GM18909 (cell line): Measurements from ENCODE around the gene ADRA2A.

Source experiments
- ATAC-seq: cut with Tn5 transposase; IDR thresholded peaks from one replicate; pipeline ENCODE4 v1.9.1; 2021; ENCODE audit warnings: mild to moderate bottlenecking; ENCODE audit not compliant: unreplicated experiment, poor library complexity

ADRA2A gene

DNA sequence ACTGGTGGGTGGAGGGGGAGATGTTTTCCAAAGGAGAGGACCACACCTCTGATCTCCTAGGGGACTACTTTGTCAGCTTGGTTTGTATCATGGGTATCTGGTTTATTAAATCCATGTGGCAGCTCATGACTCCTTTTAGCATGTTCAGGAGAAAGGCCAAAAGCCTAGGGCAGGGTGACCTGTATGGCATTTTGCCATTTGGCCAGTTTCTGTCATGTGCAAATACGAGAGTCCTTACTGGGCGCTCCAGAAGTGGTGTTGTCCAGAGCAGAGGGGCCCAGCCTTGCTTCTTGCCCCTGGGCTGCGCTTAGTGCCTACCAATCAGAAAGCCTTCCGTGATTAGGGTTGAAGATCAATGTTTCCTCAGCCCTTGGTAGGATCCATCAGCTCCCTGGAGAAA lies 31.0 kb downstream of the ADRA2A start:
- no peak for ATAC-seq

DNA sequence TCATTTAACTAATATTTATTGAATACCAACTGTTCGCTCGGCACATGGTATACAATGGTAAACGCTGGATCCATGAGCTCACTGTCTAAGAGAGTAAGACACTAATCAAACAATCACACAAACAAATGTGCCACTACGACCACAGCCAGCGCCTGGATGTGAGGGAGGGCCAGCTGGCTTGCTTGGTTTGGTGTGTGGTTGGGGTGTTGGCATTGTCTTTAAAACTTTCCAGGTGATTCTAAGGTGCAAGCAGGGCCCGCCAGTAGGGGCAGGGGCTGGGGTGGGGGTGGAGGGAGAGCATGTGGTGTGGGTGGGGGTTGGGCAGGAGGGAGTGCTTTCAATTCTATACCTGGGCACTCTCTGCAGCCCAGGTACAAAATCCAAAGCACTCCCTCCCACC lies 31.6 kb downstream of the ADRA2A start:
- no peak for ATAC-seq

DNA sequence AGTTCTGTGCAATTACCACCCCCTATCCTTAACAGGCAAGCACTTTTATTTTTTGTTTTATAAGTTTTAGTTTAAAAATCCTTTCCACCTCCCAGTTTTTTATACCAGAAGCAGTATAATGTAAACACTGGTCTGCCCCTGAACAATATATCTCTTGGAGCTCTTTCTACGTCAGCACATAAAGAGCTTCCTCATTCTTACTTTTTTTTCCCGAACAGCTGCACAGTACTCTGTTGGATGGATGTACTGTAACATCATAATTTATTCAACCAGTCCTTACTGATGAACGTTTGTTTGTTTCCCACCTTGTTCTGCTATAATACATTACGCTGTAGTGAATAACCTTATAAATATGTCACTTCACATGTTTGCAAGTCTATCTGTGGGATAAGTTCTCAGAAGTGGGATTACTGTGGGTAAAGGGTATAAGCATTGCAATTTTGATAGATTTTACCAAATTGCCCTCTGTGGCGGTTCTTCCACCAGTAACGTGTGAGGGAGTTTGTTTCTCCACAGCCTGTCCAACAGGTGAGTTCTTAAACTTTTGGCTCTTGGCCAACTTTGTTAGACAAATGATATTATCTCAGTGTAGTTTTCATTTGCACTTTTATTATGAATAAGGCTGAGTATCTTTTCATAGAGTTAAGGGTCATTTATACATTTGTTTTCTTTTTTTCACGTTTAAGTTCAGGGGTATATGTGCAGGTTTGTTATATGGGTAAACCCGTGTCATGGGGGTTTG lies 32.8 kb downstream of the ADRA2A start:
- ATAC-seq, result no peak

DNA sequence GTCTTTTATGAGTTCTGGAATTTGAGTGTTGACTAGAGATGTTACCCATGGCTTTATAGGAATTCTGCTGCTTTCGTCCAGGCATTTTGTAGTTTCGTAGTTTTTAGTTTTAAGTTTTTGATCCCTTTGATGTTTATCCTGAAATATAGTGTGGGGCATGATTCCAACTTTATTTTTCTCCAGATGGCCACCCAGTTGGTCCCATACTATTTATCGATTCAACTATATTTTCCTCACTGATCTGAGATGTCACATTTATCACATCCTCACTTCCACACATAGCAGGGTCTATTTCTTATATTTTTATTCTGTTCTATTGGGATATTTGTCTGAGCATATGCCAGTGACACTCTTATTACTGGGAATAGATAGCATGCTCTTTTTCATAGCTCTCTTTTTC lies 33.9 kb downstream of the ADRA2A start:
- no peak for ATAC-seq

DNA sequence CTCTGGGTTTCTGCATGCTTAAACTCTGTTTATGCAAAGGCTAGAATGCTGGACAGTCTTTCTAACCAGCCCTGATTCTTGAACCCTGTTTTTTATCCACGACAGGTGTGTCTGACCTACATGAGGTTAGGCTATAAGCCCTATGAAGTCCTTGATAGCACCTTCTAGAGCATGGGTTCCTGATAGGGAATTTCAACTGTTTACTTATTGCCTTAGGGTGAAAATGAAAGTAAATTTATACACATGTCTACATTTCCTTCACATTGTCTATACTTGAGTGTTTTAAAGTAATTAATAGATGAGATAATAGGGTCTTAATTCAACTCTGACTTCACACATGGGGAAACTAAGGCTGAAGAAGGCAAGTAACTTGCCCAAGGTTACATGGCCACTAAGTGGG lies 35.5 kb downstream of the ADRA2A start:
- ATAC-seq, result no peak

DNA sequence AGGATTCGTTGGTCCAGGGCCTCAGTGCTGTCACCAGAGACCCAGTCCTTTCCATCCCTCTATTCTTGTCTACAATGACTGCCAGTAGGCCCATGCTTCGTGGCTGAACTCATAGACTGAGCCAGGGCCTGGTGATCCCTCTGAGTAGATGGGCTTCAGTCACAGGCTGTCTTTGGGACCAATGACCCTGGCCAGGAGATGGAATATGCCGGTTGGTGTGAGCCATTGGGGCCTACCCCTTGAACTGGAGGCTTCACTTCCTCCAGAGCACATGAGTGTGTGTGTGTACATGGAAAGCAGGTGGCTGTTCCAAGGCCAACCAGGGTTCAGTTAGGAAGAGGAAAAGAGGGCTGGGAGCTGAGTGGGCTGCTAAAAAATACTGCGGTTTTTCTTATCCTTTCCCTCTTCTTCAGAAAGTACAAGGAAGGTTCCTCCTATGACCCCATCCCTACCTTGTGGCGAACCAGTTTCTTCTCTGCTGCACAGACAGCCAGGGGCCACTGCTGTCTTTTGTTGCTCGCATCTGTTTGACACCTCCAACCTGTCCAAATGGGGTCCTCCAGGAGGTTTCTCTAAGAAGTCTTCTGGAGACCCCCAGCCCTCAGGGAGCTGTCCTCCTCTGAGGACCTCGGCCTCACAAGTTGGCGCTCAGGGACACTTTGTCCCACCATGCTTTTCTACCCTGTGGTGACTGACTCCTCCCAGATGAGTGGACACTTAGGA lies 36.6 kb downstream of the ADRA2A start:
- ATAC-seq, result no peak

DNA sequence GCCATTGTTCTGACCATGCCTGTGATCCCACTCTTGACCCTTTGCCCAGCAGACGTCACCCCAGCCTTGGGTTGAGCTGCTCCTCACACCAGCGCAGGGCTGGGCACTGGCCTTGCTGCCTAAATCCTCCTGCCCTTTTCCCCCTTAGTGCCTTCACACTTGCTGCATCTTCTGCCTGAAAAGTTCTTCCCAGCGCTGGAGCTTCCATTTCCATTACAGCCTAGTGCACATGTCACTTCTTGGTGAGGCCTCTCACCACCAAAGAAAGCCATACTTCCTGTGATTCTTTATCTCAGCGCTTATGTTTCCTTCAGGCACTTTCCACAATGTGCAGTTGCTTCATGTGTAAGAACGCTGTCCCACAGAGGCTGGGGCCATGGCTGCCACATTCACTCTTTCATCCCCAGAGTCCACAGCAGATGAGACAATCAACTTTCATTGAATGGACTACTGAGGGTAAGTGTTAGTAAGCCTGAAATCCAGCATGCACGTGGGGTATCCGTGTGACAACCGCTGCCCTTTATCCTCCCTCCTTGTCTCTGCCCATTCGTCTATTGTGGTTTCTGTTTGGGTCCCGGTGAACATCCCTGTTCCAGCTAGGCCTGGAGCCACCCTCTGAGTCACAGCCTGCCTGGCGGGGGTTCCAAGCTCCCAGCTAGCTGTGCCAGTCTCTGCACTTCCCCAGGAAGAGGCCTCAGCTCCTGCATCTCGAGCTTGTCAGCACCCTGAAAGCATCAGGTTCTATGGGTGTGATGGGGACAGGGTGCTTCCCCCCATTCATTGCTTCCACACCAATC lies 37.3 kb downstream of the ADRA2A start:
- no peak for ATAC-seq

DNA sequence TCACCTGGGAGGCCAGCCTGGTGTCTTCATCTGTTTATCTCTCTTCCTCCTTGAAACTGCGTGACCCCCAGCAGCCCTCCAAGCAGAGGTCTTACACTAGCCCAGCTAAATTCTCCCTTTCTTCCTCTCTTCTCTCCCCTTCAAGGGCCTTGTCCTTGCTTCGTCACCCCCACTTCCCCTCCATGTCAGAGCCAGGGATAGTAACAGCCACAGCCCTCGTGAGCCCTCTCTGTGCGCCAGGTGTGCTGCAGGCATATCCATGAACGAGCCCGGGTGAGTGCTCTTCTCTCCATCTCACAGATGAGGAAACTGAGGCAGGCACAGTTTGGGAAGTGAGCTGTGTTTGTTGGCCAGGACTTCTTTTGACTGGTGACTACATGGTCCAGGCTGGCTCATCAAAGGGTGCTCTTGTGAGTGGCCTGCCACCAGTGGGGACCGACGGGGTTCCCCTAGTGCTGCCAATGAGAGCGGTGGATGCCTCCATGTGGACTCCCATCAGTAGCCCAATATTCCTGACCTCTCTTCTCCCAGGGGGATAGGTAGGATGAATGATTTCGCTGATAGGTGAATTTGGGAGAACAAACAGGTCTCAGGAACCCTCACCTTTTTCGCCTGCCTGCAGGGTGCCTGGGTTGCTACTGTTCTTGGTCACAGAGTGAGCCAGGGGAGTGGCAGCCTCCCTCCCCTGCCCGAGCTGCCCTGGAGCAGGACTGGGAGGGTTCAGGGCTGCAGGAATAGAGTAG lies 38.1 kb downstream of the ADRA2A start:
- no peak for ATAC-seq

DNA sequence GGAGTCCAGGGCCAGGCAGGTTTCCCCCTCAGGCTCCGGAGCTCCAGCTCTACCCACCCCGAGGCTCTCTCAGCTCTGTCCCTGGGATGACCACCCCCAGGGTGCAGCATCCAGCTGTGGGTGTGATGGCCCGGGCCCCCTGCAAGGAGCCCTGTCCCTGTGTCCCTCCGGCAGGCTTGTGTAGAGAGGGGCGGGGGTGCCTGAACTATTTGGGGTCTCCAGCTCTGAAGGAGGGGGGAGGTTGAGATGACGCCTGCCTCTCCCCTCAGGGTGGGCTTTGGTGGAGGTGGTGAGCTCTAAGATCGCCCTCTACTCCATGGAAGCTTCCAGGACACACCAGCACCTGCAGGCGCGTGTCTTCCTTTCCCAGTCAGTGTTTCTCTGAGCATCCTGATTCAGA lies 39.4 kb downstream of the ADRA2A start:
- no peak for ATAC-seq

DNA sequence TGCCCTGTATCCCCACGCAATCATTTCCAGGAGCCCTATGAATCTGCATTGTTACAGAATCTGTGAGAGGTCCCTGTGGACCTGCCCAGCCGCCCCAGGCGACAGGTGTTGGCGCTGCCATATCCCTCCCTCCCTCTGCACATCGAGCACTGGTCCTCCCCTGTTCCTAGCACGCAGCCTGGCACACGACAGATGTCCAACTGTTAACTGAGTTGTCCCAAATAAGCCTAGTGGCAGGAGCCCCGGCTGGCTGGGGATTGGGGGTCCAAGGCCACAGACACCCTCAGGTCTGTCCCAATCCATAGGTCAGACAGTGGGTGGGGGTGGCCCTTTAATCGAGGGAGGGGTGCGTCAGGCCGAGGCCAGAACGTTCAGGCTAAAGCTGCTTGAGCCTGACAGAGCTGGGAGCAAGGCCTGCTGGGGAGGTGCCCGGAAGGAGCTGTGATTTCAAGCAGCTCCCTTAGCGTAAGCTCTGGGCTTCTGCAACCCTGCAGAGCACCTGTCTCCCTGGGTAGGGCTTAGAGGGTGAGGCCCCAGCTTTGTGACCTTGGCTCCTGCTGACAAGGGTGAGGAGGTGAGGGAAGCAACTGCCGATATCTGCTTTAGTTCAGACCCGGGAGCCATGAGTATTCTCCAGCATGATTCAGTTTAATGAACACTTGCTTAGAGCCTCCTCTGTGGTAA lies 40.1 kb downstream of the ADRA2A start:
- ATAC-seq, result no peak

DNA sequence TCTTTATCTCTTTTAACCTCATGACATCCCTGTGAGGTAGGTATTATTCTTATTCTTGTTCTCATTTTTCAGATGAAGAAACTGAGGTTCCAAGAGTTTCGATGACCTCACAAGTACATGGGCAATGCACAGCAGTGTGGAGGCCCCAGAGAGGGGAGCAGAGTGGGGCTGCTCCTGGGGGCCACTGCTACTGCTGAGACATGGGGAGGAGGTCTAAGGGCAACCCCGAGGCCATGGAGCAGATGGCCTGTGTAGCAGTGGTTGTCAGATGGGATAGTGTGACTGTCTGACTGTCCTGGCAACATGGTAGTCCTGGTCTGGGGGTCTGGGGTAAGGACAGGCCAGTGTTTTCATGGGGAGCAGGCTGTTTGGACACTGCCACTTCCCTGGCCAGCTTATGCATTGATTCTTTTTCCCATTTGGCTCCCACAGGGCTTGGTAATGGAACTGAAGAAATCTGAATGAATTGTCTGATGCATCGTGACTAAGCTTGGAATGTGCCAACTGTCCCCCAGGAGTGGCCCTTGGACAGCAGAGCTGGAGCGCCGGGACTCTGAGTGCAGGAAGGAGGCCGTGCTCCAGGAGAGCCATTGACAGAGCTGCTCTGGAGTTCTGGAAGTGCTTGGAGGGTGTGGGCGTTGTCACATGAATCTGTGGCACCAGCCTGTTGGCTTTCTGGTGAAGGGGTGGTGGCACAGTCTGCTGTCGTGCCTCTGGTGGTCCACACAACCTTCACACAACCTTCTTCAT lies 40.9 kb downstream of the ADRA2A start:
- ATAC-seq, result no peak

DNA sequence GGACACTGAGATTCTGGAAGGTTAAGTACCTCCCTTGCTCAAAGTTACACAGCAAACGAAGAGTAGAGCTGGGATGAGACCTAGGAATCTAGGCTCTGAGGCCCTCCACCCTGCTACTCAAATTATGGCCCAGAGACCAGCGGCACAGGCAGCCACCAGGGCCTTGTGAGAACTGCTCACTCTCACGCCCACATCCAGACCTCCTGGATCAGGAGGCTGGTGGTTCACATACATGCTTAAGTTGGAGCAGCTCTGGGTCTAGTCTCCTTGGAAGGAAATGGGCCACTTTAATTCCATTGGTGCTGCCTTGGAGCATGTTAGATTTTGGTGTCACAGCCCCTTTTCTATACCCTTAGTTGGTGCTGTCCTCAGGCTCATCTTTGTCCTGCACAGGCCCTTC lies 41.9 kb downstream of the ADRA2A start:
- no peak for ATAC-seq

DNA sequence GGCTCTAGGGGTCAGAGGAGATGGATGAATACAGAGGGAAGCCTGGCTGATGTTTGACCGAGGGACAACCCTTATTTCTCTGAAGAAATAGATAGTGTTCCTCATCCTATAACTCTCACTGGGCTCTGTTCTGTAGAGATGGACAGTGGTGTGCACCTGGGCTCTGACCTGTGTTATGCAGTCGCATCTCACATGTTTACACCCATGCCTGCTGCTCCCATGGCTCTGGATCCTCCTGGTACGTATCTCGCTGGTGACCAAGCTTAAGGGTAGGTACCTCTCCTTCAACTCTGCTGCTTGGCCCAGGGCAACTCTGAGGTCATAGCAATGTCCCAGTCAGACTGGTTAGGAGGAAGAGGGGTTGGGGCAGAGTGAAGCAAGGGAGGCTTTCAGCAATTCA lies 42.8 kb downstream of the ADRA2A start:
- no peak for ATAC-seq

DNA sequence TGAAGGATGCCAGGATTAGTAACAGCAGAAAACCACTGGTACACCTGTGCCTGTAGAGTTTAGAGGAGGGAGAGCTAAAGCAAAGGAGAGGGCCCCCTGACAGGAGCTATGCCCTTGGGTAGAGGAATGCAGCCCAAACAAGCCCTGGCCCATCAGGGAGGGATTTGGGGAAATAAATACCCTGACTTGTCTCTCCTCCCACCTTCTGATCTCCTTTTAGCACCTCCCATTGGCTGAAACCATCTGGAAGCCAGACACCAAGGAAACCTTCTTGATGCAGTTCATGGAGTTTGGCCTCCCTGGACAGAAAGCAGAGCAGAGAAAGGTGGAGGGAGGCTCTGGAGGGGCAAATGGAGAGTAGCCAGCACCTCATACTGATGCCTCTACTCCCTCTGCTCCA lies 45.3 kb downstream of the ADRA2A start:
- no peak for ATAC-seq

DNA sequence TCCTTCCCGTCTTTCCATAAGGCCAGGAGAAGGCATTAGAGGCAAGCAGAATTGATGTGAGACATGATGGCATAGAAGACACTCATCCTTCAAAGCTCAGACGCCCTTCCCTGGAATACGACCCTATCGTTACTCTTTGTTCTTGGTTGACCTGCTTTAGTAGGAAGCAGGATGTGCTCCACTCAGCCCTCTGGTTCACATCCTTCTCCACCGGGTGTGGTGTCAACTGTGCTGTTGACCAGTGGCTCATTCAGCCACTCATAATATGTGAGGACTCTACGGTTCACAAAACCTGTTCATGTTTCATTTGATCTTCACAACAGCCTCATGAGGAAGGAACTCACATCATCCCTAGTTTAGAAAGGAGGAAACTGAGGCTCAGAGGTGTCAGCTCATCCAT lies 47.1 kb downstream of the ADRA2A start:
- ATAC-seq, result no peak

DNA sequence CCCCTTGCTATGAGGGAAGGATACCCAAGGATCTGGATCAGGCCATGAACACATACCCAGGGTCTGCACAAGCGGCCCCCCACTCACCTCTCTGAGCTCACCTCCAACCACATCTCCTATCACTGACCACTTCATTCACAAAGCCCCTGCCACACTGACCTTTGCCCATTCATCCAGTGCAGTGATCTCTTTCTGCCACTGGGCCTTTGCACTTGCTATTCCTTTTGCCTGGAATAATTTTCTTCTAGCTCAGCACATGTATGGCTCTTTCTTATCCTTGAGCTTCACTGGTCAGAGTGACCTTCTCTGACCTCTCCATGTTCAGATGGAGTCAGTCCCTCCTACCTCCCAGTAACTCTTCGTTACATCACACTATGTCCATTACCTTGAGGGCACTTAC lies 48.3 kb downstream of the ADRA2A start:
- no peak for ATAC-seq

DNA sequence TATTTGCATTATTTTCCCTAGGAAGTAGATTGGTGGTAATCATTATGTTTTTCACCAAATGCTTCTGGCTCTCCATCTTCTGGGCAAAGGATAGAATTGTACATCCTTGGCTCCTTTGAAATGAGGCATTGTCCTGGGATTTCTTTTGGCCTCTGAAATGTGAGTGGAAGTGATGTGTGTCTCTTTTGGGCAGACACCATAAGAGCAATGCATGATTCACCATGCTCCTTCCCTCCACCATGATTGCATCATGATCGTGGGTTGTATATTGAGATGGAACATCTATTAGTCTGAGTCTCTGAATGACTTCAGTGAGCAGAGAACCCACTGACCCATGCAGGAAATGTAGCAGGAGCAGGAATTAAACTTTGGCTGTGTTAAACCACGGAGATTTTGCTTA lies 49.2 kb downstream of the ADRA2A start:
- no peak for ATAC-seq

DNA sequence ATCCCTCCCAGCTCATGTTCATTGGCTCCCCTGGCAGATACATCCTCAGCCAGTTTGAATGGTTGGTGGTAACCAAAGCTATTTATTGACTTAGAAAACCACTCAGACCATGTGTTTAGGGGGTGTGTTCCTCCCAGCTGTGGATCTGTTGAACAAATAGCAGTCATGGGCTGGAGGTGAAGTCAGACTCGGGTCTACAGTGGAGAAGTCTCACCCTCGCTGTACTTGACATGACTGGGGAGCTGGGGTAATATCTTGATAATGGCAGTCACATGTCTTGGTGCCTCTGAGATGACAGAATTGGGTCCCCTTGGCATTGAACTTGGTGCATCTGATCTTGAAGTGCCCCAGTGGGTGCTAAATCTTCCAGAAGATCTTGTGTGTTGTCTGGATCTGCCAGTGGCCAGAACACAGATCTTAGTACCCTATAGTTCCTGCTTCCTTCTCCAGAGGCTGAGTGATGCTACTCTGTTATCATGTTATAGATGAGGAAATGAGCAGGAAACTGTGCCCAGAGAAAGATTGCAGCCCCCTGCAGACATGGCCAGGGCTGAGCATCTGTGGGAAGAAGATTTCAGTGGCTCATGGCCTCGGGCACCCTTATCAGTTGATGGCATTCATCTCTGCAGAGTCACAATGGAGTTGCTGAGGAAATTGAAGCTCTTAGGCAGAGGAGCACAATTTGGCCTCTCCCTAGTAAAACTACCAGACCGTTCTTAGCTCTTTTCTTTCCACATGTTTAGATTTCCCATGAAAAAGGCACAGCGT lies 50.4 kb downstream of the ADRA2A start:
- ATAC-seq, result no peak
